H9 (cell line): ENCODE data around the gene INHBB. TPM values are rescaled to one million over a fixed set of nuclear protein-coding genes. Genes with fewer than 3 reads are reported as not detected.

ENCODE experiments used
- DNase-seq: peaks from one replicate; pipeline ENCODE4 v3.0.0-alpha.2; 2017
- H2AFZ ChIP-seq: one replicate; pipeline ENCODE4 v1.6.1; 2013; ENCODE audit warnings: mild to moderate bottlenecking, low read length, control low read depth, moderate library complexity
- H2AK5ac ChIP-seq: 2 replicates; pipeline ENCODE4 v1.6.1; 2013; ENCODE audit warnings: low read length, control low read depth, mixed read lengths; ENCODE audit not compliant: insufficient read length
- H2BK120ac ChIP-seq: one replicate; pipeline ENCODE4 v1.6.1; 2013; ENCODE audit warnings: low read depth, mild to moderate bottlenecking, low read length, control low read depth, inconsistent platforms; ENCODE audit not compliant: poor library complexity, severe bottlenecking
- H2BK12ac ChIP-seq: 2 replicates; pipeline ENCODE4 v1.6.1; 2013; ENCODE audit warnings: low read length, control low read depth, mixed read lengths, low read depth; ENCODE audit not compliant: insufficient read length
- H2BK15ac ChIP-seq: 2 replicates; pipeline ENCODE4 v1.6.1; 2013; ENCODE audit warnings: low read depth, low read length, control low read depth
- H2BK20ac ChIP-seq: one replicate; pipeline ENCODE4 v1.6.1; 2013; ENCODE audit warnings: low read depth, mild to moderate bottlenecking, low read length, control low read depth, inconsistent platforms; ENCODE audit not compliant: poor library complexity, severe bottlenecking
- H2BK5ac ChIP-seq: 2 replicates; pipeline ENCODE4 v1.6.1; 2013; ENCODE audit warnings: low read length, control low read depth, mixed read lengths; ENCODE audit not compliant: insufficient read length
- H3K14ac ChIP-seq: 2 replicates; pipeline ENCODE4 v1.6.1; 2013; ENCODE audit warnings: low read length, control low read depth; ENCODE audit not compliant: insufficient read depth
- H3K18ac ChIP-seq: 2 replicates; pipeline ENCODE4 v1.6.1; 2013; ENCODE audit warnings: low read depth, mild to moderate bottlenecking, mixed read lengths, low read length, control low read depth; ENCODE audit not compliant: insufficient read length
- H3K23ac ChIP-seq: 2 replicates; pipeline ENCODE4 v1.6.1; 2013; ENCODE audit warnings: low read length, control low read depth, mixed read lengths, low read depth; ENCODE audit not compliant: insufficient read length
- H3K23me2 ChIP-seq: 2 replicates; pipeline ENCODE4 v1.6.1; 2013; ENCODE audit warnings: low read depth, mild to moderate bottlenecking, mixed read lengths, low read length, control low read depth; ENCODE audit not compliant: insufficient read length, poor library complexity, severe bottlenecking
- H3K27ac ChIP-seq: 2 replicates; pipeline ENCODE4 v1.5.1; 2013; ENCODE audit warnings: low read length, control low read depth, mixed read lengths, low read depth; ENCODE audit not compliant: insufficient read length
- H3K27me3 ChIP-seq: 2 replicates; pipeline ENCODE4 v1.6.1; 2013; ENCODE audit warnings: low read length, control low read depth, inconsistent platforms; ENCODE audit not compliant: insufficient read depth
- H3K4ac ChIP-seq: 2 replicates; pipeline ENCODE4 v1.6.1; 2013; ENCODE audit warnings: low read depth, mild to moderate bottlenecking, control low read depth, inconsistent platforms, low read length, moderate library complexity
- H3K4me1 ChIP-seq: 2 replicates; pipeline ENCODE4 v1.6.1; 2013; ENCODE audit warnings: low read length, control low read depth, inconsistent platforms; ENCODE audit not compliant: insufficient read depth
- H3K4me2 ChIP-seq: 2 replicates; pipeline ENCODE4 v1.6.1; 2013; ENCODE audit warnings: low read length, control low read depth, mixed read lengths; ENCODE audit not compliant: insufficient read length, insufficient read depth
- H3K56ac ChIP-seq: 2 replicates; pipeline ENCODE4 v1.6.1; 2013; ENCODE audit warnings: low read depth, mild to moderate bottlenecking, mixed read lengths, low read length, control low read depth; ENCODE audit not compliant: insufficient read length
- H3K79me1 ChIP-seq: 2 replicates; pipeline ENCODE4 v1.6.1; 2013; ENCODE audit warnings: low read depth, mild to moderate bottlenecking, moderate library complexity, low read length, control low read depth, inconsistent platforms; ENCODE audit not compliant: insufficient read depth, poor library complexity, severe bottlenecking
- H3K79me2 ChIP-seq: 2 replicates; pipeline ENCODE4 v1.6.1; 2013; ENCODE audit warnings: low read length, control low read depth, inconsistent platforms; ENCODE audit not compliant: insufficient read depth
- H3K9ac ChIP-seq: 2 replicates; pipeline ENCODE4 v1.6.1; 2013; ENCODE audit warnings: low read length, control low read depth, mixed read lengths; ENCODE audit not compliant: insufficient read length; ENCODE audit errors: extremely low read depth
- H3K9me3 ChIP-seq: one replicate; pipeline ENCODE4 v1.6.1; 2013; ENCODE audit warnings: low read depth, low read length, inconsistent platforms; ENCODE audit not compliant: control insufficient read depth
- H3T11ph ChIP-seq: one replicate; pipeline ENCODE4 v1.6.1; 2013; ENCODE audit warnings: mild to moderate bottlenecking, low read length, control low read depth, inconsistent platforms
- H4K20me1 ChIP-seq: one replicate; pipeline ENCODE4 v1.6.1; 2013; ENCODE audit not compliant: control insufficient read depth, insufficient read length, insufficient read depth
- H4K5ac ChIP-seq: 2 replicates; pipeline ENCODE4 v1.6.1; 2013; ENCODE audit warnings: low read depth, mild to moderate bottlenecking, mixed read lengths, low read length, control low read depth; ENCODE audit not compliant: insufficient read length
- H4K8ac ChIP-seq: replicated peaks from 2 replicates; pipeline ENCODE4 v1.6.1; 2013; ENCODE audit warnings: low read length, control low read depth, mixed read lengths, low read depth; ENCODE audit not compliant: insufficient read length
- H4K91ac ChIP-seq: 2 replicates; pipeline ENCODE4 v1.6.1; 2013; ENCODE audit warnings: low read depth, mild to moderate bottlenecking, moderate library complexity, mixed read lengths, low read length, control low read depth; ENCODE audit not compliant: insufficient read length
- H3K27ac Mint-ChIP-seq, 3 experiments: 2 replicates in 2 of 3; 3 replicates in 1 of 3; pipeline ENCODE4 v1.8.0; 2020 to 2021; ENCODE audit warnings: mixed read lengths in 3 of 3, mild to moderate bottlenecking in 1 of 3, moderate library complexity in 1 of 3
- H3K27me3 Mint-ChIP-seq: 2 replicates; pipeline ENCODE4 v1.8.0; 2021; ENCODE audit warnings: low read depth, mild to moderate bottlenecking, moderate library complexity, mixed read lengths
- H3K36me3 Mint-ChIP-seq, 3 experiments: 2 replicates in 2 of 3; 3 replicates in 1 of 3; pipeline ENCODE4 v1.8.0; 2020 to 2021; ENCODE audit warnings: low read depth in 3 of 3, mixed read lengths in 3 of 3; ENCODE audit not compliant: insufficient read depth in 1 of 3
- H3K4me1 Mint-ChIP-seq, 2 experiments: 2 replicates each; pipeline ENCODE4 v1.8.0; 2020; ENCODE audit warnings: mixed read lengths in 2 of 2
- H3K4me3 Mint-ChIP-seq, 2 experiments: 2 replicates in 1 of 2; 3 replicates in 1 of 2; pipeline ENCODE4 v1.8.0; 2020 to 2021; ENCODE audit warnings: mild to moderate bottlenecking in 2 of 2, mixed read lengths in 2 of 2, moderate library complexity in 1 of 2
- H3K9me3 Mint-ChIP-seq, 2 experiments: 2 replicates in 1 of 2; 3 replicates in 1 of 2; pipeline ENCODE4 v1.8.0; 2020; ENCODE audit warnings: mild to moderate bottlenecking in 2 of 2, mixed read lengths in 2 of 2, moderate library complexity in 1 of 2
- CTCF ChIP-seq: fragments of 200-600 bp; sonication (generic); conservative IDR thresholded peaks from 3 replicates; pipeline ENCODE4 v1.8.0; 2021; ENCODE audit warnings: antibody characterized with exemption, mild to moderate bottlenecking
- WGBS: extraction: QIAGEN DNeasy Blood & Tissue Kit; methylation state at CpG from one replicate; pipeline ENCODE4 v1.1.7; 2013; ENCODE audit warnings: missing lambda C conversion rate, low lambda C conversion rate, mixed read lengths; ENCODE audit not compliant: insufficient read length; ENCODE audit errors: extremely low coverage; 5-methylcytosine and 5-hydroxymethylcytosine counted together
- total RNA-seq: library from RNA; stranded (reverse); gene quantifications from 2 replicates; pipeline ENCODE4 v1.2.1, GENCODE V29; 2021

The INHBB gene
- total RNA-seq, 1 experiment from 2014 or later: 0.13 TPM

GRCh38 chr2:120394764-120395163, 48.8 kb downstream of the INHBB start:
- no peak overlapping the region for H3K4me2 ChIP-seq
- no peak overlapping the region for H2BK15ac ChIP-seq
- H3T11ph ChIP-seq: no peak overlapping the region

More at GRCh38 chr2:120394764-120395163, 48.8 kb downstream of the INHBB start:
- Histone ChIP-seq H2AK5ac (no peak overlapping the region), H3K27ac (no peak overlapping the region), H2BK12ac (no peak overlapping the region), H2BK20ac (no peak overlapping the region), H3K79me1 (no peaks in the 10 kb centered on the region), H3K27me3 (no peaks in the 10 kb centered on the region), H3K4ac (no peak overlapping the region), H4K91ac (no peak overlapping the region), H2BK5ac (no peak overlapping the region), H3K23ac (no peak overlapping the region), H3K56ac (no peak overlapping the region), H2AFZ (no peak overlapping the region), H4K8ac (no peak overlapping the region), H4K5ac (no peak overlapping the region), H3K23me2 (no peaks in the 10 kb centered on the region), H3K14ac (no peak overlapping the region), H3K4me1 (no peaks in the 10 kb centered on the region), H2BK120ac (no peak overlapping the region), H3K79me2 (no peaks in the 10 kb centered on the region), H3K18ac (no peak overlapping the region), H3K9me3 (no peaks in the 10 kb centered on the region), H3K9ac (no peak overlapping the region), H4K20me1 (no peaks in the 10 kb centered on the region)
- no CpG with 5 or more reads among the region's 8 CpGs for WGBS
- H3K4me1 Mint-ChIP-seq: peaks cover 8 to 17% of the 10 kb centered on the region in 2 experiments
- TF ChIP-seq CTCF: no peak
- no peak overlapping the region for H3K27ac Mint-ChIP-seq
- no peaks in the 10 kb centered on the region for H3K9me3 Mint-ChIP-seq
- peak; percentile 26 for DNase-seq
- peaks cover 63% of the 10 kb centered on the region for H3K27me3 Mint-ChIP-seq
- H3K4me3 Mint-ChIP-seq: no peak overlapping the region
- H3K36me3 Mint-ChIP-seq: no peaks in the 10 kb centered on the region
